Measurements from ENCODE around the gene BABAM2. TPM values are rescaled to one million over a fixed set of nuclear protein-coding genes. Genes with fewer than 3 reads are reported as not detected.
A peak's percentile ranks its signal among the peaks of the same experiment; 100 is the strongest.

The BABAM2 gene
- total RNA-seq, 1 donor from 2014 or later: 33.9 TPM

- no peak for TF ChIP-seq CTCF (IDR thresholded peaks at IDR 0.05)
- no peak overlapping the region for H3K27ac Mint-ChIP-seq (ENCODE audit: unreplicated experiment)
- no peaks in the 10 kb centered on the region for H3K36me3 Mint-ChIP-seq (ENCODE audit: low read depth)
- no peak overlapping the region for H3K4me3 Mint-ChIP-seq (ENCODE audit: unreplicated experiment)
- H3K9me3 Mint-ChIP-seq (ENCODE audit: low read depth): peaks cover 5% of the 10 kb centered on the region
- DNase-seq (ENCODE audit: low spot score): no peak
- peaks cover 15% of the 10 kb centered on the region for H3K4me1 Mint-ChIP-seq (ENCODE audit: low read depth)
- H3K27me3 Mint-ChIP-seq (ENCODE audit: low read depth): no peaks in the 10 kb centered on the region
Measured at GRCh38 chr2:28148566-28148965, 258.0 kb downstream of the BABAM2 start.

GRCh38 chr2:28150236-28150915 is 259.8 kb downstream of the BABAM2 start:
- H3K36me3 Mint-ChIP-seq (ENCODE audit: low read depth): peaks cover 2% of the 10 kb centered on the region

DNA sequence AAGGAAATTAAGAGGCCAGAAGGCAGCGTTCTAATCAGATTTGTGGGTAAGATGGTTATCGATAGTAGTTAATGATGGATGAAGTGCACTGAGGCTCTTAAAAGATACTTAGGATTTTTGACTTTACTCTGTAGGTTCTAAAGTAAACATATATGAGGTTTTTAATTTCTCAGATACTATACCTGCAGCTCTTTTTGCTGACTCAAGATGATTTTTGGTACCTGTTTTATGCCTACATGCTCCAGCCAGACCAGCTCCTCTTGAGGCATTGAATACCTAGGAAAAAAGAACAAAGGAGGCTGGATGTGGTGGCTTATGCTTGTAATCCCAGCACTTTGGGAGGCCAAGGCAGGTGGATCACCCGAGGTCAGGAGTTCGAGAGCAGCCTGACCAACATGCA is 260.5 kb downstream of the BABAM2 start:
- no peak for DNase-seq (ENCODE audit: low spot score)
- TF ChIP-seq CTCF (IDR thresholded peaks at IDR 0.05): no peak
- no peak overlapping the region for H3K4me3 Mint-ChIP-seq (ENCODE audit: unreplicated experiment)
- no peaks in the 10 kb centered on the region for H3K27me3 Mint-ChIP-seq (ENCODE audit: low read depth)
- peaks cover 5% of the 10 kb centered on the region for H3K36me3 Mint-ChIP-seq (ENCODE audit: low read depth)
- no peak overlapping the region for H3K27ac Mint-ChIP-seq (ENCODE audit: unreplicated experiment)
- peaks cover 29% of the 10 kb centered on the region for H3K4me1 Mint-ChIP-seq (ENCODE audit: low read depth)
- H3K9me3 Mint-ChIP-seq (ENCODE audit: low read depth): peaks cover 10% of the 10 kb centered on the region

More at GRCh38 chr2:28150236-28150915, 259.8 kb downstream of the BABAM2 start:
- Mint-ChIP-seq H3K9me3 (ENCODE audit: low read depth) (peaks cover 6% of the 10 kb centered on the region), H3K27ac (ENCODE audit: unreplicated experiment) (no peak overlapping the region), H3K4me1 (ENCODE audit: low read depth) (peaks cover 29% of the 10 kb centered on the region), H3K4me3 (ENCODE audit: unreplicated experiment) (no peak overlapping the region), H3K27me3 (ENCODE audit: low read depth) (no peaks in the 10 kb centered on the region)
- no peak for DNase-seq (ENCODE audit: low spot score)
- TF ChIP-seq CTCF (IDR thresholded peaks at IDR 0.05): no peak

- Mint-ChIP-seq H3K9me3 (ENCODE audit: low read depth) (peaks cover 13% of the 10 kb centered on the region), H3K4me3 (ENCODE audit: unreplicated experiment) (no peak overlapping the region), H3K4me1 (ENCODE audit: low read depth) (peaks cover 29% of the 10 kb centered on the region), H3K36me3 (ENCODE audit: low read depth) (peaks cover 6% of the 10 kb centered on the region), H3K27me3 (ENCODE audit: low read depth) (no peaks in the 10 kb centered on the region), H3K27ac (ENCODE audit: unreplicated experiment) (peak overlapping the region; percentile 80)
- no peak for DNase-seq (ENCODE audit: low spot score)
- no peak for TF ChIP-seq CTCF (IDR thresholded peaks at IDR 0.05)
Measured at GRCh38 chr2:28152585-28153280, 262.2 kb downstream of the BABAM2 start.

GRCh38 chr2:28153851-28154250 is 263.3 kb downstream of the BABAM2 start:
- no peak for TF ChIP-seq CTCF (IDR thresholded peaks at IDR 0.05)
- H3K36me3 Mint-ChIP-seq (ENCODE audit: low read depth): peaks cover 6% of the 10 kb centered on the region
- no peak overlapping the region for H3K4me3 Mint-ChIP-seq (ENCODE audit: unreplicated experiment)
- H3K27me3 Mint-ChIP-seq (ENCODE audit: low read depth): no peaks in the 10 kb centered on the region
- no peak overlapping the region for H3K27ac Mint-ChIP-seq (ENCODE audit: unreplicated experiment)
- peaks cover 13% of the 10 kb centered on the region for H3K9me3 Mint-ChIP-seq (ENCODE audit: low read depth)
- DNase-seq (ENCODE audit: low spot score): no peak
- peaks cover 38% of the 10 kb centered on the region for H3K4me1 Mint-ChIP-seq (ENCODE audit: low read depth)
